Right cardiac atrium (tissue), 5 donors: ENCODE data around the gene PPP1R9A. TPM values are rescaled to one million over a fixed set of nuclear protein-coding genes. Genes with fewer than 3 reads are reported as not detected.
A peak's percentile ranks its signal among the peaks of the same experiment; 100 is the strongest.
"Not testable (repeated sequence)": the region's sequence is repeated elsewhere in the genome, so short reads cannot be mapped to it uniquely, and the experiment has no call there.

Experiments used
- ATAC-seq, 2 donors: fragments of 200-7000 bp; cut with Tn5 transposase; one replicate each; pipeline versions ENCODE4 v1.8.0 to v1.9.1; 2020; ENCODE audit warnings: moderate library complexity in 2 of 2, mild to moderate bottlenecking in 1 of 2
- DNase-seq, 3 donors: peaks; one replicate each; pipeline ENCODE4 v3.0.0-alpha.2; 2020
- H3K27ac ChIP-seq: one replicate; pipeline ENCODE4 v1.5.1; 2013; ENCODE audit warnings: mild to moderate bottlenecking, low read length, control low read depth, moderate library complexity
- H3K27me3 ChIP-seq: one replicate; pipeline ENCODE4 v1.6.1; 2013; ENCODE audit not compliant: control insufficient read depth, insufficient read depth
- H3K4me1 ChIP-seq: one replicate; pipeline ENCODE4 v1.6.1; 2013; ENCODE audit warnings: low read length; ENCODE audit not compliant: control insufficient read depth, insufficient read depth
- H3K4me3 ChIP-seq: one replicate; pipeline ENCODE4 v1.5.1; 2013; ENCODE audit warnings: low read length, control low read depth
- H3K9me3 ChIP-seq: one replicate; pipeline ENCODE4 v1.6.1; 2013; ENCODE audit warnings: low read length; ENCODE audit not compliant: control insufficient read depth
- WGBS: extraction: QIAGEN DNeasy Blood & Tissue Kit; methylation state at CpG from one replicate; pipeline ENCODE4 v1.1.7; 2013; 5-methylcytosine and 5-hydroxymethylcytosine counted together
- intact Hi-C, 4 donors: fragments of 100-400 bp; cut with DNase I; formaldehyde crosslinking; loops; one replicate each; pipeline versions ENCODE4 v1.11.0 to v1.14.0; 2022 to 2023
- polyA plus RNA-seq: library from polyadenylated mRNA; stranded (reverse); fragments of 200-250 nt; gene quantifications from one replicate; pipeline ENCODE4 v1.2.3, GENCODE V29; 2013
- total RNA-seq, 4 donors: library from RNA; stranded (reverse); fragmentation: NEBNext Ultra II Directional; extraction: Animal tissue kit (Norgen Biotek cat#: 25700); gene quantifications; one replicate each; pipeline ENCODE4 v1.2.1, GENCODE V29; 2021
- donor health status: healthy with polysubstance abuse.
- donor health status: DM: no; HTN: yes; CAD: no.
- donor health status: DM: no; HTN: no; CAD: no.
- donor health status: DM: no; HTN: yes; CAD: no; lungs with severe emphysema.
- donor health status: DM: yes; HTN: yes; CAD: no.

PPP1R9A gene
- total and polyA plus RNA-seq, 5 donors, result 3.7 to 37.3 (median 28.5) TPM

DNA sequence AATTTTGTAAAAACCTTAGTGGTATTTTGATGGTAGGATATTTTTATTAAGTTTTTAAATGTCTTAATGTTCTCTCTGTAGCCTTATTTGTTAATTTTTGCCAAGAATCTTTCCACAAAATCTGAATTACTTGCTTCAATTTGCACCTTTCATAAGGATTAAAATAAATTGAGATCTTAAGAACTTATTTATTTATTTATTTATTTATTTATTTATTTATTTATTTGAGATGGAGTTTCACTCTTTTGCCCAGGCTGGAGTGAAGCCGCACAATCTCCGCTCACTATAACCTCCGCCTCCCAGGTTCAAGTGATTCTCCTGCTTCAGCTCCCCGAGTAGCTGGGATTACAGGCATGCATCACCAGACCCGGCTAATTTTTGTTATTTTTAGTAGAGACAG is 98.6 kb downstream of the PPP1R9A start:
- no peak overlapping the region for H3K27ac ChIP-seq
- H3K4me1 ChIP-seq, result no peaks in the 10 kb centered on the region
- H3K4me3 ChIP-seq, result no peak overlapping the region
- DNase-seq (no peak), ATAC-seq (no peak)
- no peaks in the 10 kb centered on the region for H3K9me3 ChIP-seq
- 96% methylated on average over 5 of the region's 5 CpGs for WGBS
- no peaks in the 10 kb centered on the region for H3K27me3 ChIP-seq
- intact Hi-C loops, result no loop called here

DNA sequence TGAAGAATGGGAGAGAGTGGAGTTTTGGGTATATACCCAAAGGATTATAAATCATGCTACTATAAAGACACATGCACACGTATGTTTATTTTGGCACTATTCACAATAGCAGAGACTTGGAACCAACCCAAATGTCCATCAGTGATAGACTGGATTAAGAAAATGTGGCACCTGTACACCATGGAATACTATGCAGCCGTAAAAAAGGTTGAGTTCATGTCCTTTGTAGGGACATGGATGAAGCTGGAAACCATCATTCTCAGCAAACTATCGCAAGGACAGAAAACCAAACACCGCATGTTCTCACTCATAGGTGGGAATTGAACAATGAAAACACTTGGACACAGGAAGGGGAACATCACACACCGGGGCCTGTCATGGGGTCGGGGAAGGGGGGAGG is 101.4 kb downstream of the PPP1R9A start:
- peak in 1 of 3 donors; percentile 10 for DNase-seq
- WGBS, result 94% methylated on average over 6 of the region's 6 CpGs
- H3K27me3 ChIP-seq, H3K9me3 ChIP-seq, H3K27ac ChIP-seq, intact Hi-C loops, H3K4me3 ChIP-seq, ATAC-seq, H3K4me1 ChIP-seq: not testable (repeated sequence)

DNA sequence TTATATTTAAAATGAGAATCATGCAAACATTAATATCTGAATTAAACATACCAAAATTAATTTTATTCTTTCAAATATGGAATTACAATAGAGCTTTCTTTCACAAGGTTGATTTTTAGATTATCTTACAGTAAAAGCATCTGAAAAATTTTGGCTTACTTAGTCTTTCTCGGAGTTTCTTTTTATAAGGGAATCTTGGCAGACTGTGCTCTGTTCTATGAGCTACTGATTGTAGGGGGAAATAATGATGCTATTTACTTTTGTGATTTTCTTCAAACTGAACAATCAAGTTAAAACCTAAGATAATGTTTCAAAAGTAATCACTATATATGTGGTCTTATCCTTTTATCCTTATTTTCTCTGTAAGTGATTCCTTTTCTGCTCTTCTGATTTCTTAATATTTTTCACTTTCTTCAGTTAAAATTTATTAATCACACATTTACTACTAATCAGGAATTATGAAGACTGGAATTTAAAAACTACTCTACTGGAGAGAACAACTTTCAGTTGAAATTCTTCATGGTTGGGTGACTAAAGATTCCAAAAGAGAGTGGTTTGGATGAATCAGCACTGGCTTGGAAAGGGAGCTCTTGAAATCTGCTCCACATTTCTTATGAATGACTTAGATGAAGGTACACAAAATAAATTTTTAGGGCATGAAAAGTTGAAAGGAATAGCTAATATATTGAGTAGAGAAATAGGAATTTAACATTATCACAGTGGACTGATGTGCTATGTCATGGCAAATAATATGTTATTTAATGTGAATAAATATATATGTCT is 103.9 kb downstream of the PPP1R9A start:
- intact Hi-C loops, result no loop called here

DNA sequence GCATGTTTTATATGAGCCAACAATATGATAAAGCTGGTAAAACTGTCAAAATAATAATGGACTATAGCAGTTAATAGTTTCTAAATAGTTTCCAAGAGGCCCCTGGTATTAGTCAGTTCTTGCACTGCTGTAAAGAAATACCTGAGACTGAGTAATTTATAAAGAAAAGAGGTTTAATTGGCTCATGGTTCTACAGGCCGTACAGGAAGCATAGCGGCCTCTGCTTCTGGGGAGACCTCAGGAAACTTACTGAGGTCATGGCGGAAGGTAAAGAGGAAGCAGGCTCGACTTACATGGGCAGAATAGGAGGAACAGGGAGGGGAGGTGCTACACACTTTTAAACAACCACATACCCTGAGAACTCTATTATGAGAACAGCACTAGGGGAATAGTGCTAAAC is 104.6 kb downstream of the PPP1R9A start:
- Histone ChIP-seq H3K4me3 (no peak overlapping the region), H3K9me3 (no peaks in the 10 kb centered on the region), H3K27ac (no peak overlapping the region), H3K4me1 (no peaks in the 10 kb centered on the region), H3K27me3 (no peaks in the 10 kb centered on the region)
- ATAC-seq (no peak), DNase-seq (no peak)
- 69% methylated on average over 4 of the region's 4 CpGs for WGBS
- intact Hi-C loops, result no loop called here

More for the DNA sequence above, 103.9 kb downstream of the PPP1R9A start:
- no peaks in the 10 kb centered on the region for H3K9me3 ChIP-seq
- H3K27me3 ChIP-seq, result no peaks in the 10 kb centered on the region
- WGBS, result 35% methylated on average over 1 of the region's 1 CpG
- no peak overlapping the region for H3K4me3 ChIP-seq
- no peaks in the 10 kb centered on the region for H3K4me1 ChIP-seq
- no peak for DNase-seq
- no peak for ATAC-seq
- no peak overlapping the region for H3K27ac ChIP-seq

DNA sequence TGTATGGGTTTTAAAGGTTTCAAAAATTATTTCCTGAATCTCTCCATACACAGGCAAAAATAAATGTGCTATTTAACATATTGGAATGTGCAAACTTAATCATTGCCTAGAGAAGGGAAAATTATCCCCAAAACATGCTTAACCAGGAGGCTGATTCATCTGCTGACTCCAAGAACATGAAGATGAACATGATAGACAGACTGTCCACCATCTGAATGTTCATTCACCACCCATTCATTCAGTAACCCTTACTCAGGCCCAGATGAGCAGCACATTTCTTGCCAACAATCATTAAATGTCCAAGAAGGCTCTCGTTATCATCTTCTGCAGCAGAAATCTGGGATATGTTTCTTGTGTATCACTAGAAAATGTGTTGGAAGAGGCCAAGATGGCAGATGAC is 110.6 kb downstream of the PPP1R9A start:
- WGBS, result 61% methylated on average over 1 of the region's 1 CpG
- no peak overlapping the region for H3K27ac ChIP-seq
- ATAC-seq (no peak), DNase-seq (no peak)
- H3K27me3 ChIP-seq, result no peaks in the 10 kb centered on the region
- H3K4me1 ChIP-seq, result no peaks in the 10 kb centered on the region
- intact Hi-C loops, result no loop called here
- no peaks in the 10 kb centered on the region for H3K9me3 ChIP-seq
- H3K4me3 ChIP-seq, result no peak overlapping the region

DNA sequence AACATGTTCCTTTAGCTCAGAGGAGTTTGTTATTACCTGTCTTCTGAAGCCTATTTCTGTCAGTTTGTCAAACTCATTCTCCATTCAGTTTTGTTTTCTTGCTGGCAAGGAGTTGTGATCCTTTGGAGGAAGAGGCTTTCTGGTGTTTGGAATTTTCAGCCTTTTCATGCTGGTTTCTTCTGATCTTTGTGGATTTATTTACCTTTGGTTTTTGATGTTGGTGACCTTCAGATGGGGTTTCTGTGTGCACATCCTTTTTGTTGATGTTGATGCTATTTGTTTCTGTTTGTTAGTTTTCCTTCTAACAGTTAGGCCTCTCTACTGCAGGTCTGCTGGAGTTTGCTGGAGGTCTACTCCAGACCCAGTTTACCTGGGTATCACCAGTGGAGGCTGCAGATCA is 118.6 kb downstream of the PPP1R9A start:
- no peak overlapping the region for H3K4me3 ChIP-seq
- DNase-seq, result no peak
- no peaks in the 10 kb centered on the region for H3K4me1 ChIP-seq
- intact Hi-C loops, result no loop called here
- no peaks in the 10 kb centered on the region for H3K27me3 ChIP-seq
- H3K27ac ChIP-seq, result no peak overlapping the region
- H3K9me3 ChIP-seq, result no peaks in the 10 kb centered on the region
- ATAC-seq, result no peak

DNA sequence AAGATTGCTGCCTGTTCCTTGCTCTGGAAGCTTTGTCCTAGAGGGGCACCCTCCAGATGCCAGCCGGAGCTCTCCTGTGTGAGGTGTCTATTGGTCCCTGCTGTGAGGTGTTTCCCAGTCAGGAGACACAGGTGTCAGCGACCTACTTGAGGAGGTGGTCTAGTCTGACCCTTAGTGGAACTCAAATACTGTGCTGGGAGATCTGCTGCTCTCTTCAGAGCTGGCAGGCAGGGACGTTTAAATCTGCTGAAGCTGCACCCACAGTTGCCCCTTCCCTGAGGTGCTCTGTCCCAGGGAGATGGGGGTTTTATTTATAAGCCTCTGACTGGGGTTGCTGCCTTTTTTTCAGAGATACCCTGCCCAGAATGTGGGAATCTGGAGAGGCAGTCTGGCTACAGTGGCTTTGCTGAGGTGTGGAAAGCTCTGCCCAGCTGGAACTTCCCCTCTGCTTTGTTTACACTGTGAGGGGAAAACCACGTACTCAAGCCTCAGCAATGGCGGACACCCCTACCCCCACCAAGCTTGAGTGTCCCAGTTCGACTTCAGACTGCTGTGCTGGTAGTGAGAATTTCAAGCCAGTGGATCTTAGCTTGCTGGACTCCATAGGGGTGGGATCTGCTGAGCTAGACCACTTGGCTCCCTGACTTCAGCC is 119.2 kb downstream of the PPP1R9A start:
- H3K27me3 ChIP-seq, result no peaks in the 10 kb centered on the region
- WGBS, result 75% methylated on average over 6 of the region's 6 CpGs
- DNase-seq, result peak in 1 of 3 donors; percentile 26
- no peak overlapping the region for H3K4me3 ChIP-seq
- H3K9me3 ChIP-seq, result no peaks in the 10 kb centered on the region
- no peaks in the 10 kb centered on the region for H3K4me1 ChIP-seq
- no peak for ATAC-seq
- no peak overlapping the region for H3K27ac ChIP-seq
- intact Hi-C loops, result no loop called here

DNA sequence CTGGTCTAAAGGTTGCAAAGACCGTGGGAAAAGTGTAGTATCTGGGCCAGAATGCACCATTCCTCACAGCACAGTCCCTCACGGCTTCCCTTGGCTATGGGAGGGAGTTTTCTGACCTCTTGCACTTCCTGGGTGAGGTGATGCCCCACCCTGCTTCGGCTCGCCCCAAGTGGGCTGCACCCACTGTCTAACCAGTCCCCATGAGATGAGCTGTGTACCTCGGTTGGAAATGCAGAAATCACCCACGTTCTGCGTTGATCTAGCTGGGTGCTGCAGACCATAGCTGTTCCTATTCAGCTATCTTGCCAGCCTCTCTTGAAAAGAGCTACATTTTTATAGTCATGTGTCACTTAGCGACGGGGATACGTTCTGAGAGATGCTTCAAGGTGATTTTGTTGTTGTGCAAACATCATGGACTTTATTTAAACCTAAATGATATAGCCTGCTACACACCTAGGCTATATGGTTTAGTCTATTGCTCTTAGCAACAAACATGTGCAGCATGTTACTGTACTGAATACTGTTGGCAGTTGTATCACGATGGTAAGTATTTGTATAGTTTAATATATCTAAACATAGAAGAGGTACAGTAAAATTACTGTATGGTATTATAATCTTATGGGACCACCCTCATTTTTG is 120.0 kb downstream of the PPP1R9A start:
- Histone ChIP-seq H3K9me3 (no peaks in the 10 kb centered on the region), H3K27ac (no peak overlapping the region), H3K4me3 (no peak overlapping the region), H3K27me3 (no peaks in the 10 kb centered on the region), H3K4me1 (no peaks in the 10 kb centered on the region)
- intact Hi-C loops, result no loop called here
- DNase-seq (no peak), ATAC-seq (no peak)
- 83% methylated on average over 11 of the region's 11 CpGs for WGBS

DNA sequence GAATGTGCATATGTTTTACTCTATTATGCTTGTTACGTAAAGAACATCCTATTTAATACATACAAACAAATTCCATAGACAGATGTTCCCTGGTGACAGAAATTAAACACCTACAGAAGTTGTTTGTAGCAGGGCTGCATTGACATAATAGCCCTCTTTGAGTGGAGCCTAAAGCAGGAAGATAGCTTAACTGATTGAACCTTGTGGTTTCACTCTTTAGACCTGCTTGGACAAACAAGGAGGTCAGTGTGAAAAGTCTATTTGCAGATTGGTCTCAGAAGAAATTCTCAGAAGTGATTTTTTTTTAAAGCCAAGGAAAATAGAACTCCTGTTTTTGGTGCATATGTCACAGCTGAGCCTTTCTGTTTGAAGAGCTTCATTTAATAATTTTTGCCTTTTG is 121.3 kb downstream of the PPP1R9A start:
- 92% methylated on average over 1 of the region's 1 CpG for WGBS

DNA sequence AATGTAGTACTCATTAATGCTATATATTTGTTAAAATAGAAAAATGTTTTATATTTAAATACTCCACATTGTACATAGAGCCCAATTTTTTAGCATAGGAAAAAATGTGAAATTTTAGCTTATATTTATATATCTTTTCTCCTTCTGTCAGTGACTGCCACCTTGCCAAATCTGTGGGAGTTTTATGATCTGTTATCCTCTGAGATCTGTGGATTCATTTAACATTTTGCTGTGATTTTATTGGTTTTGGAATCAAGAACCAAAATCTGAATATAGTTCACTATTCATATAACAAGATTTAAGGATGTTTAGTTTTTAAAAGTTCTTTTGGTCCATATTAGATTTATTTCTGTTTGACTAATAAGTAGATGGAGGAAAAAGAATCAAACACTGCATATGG is 127.9 kb downstream of the PPP1R9A start:
- no peak for ATAC-seq
- Histone ChIP-seq H3K4me3 (no peak overlapping the region), H3K4me1 (peaks cover 1% of the 10 kb centered on the region), H3K9me3 (no peaks in the 10 kb centered on the region), H3K27me3 (no peaks in the 10 kb centered on the region), H3K27ac (no peak overlapping the region)
- no peak for DNase-seq
- intact Hi-C loops, result no loop called here

More for the DNA sequence above, 121.3 kb downstream of the PPP1R9A start:
- no peak for DNase-seq
- Histone ChIP-seq H3K9me3 (no peaks in the 10 kb centered on the region), H3K4me3 (no peak overlapping the region), H3K4me1 (no peaks in the 10 kb centered on the region), H3K27me3 (no peaks in the 10 kb centered on the region), H3K27ac (no peak overlapping the region)
- intact Hi-C loops, result no loop called here
- ATAC-seq, result no peak

DNA sequence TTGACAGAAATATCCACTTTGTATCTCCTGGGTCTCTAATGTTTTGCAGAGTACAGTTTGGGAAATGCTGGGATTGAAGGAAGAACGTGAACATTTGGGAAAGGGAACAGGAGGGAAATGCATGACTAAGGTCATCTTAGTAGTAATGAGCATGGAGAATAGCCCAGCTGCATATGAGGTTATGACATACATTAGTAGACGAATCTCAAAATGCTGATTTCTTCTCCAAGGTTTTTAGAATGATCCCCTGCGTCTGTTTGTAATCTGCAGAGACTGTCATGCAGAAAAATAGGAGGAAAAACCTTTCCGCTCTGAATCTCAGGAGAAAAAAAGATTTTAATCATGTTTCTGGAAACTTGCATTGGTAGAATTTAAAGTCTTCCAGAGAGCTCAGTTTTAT is 133.6 kb downstream of the PPP1R9A start:
- H3K4me1 ChIP-seq, result peaks cover 1% of the 10 kb centered on the region
- H3K4me3 ChIP-seq, result no peak overlapping the region
- intact Hi-C loops, result no loop called here
- ATAC-seq, result no peak
- no peak for DNase-seq
- no peaks in the 10 kb centered on the region for H3K27me3 ChIP-seq
- H3K9me3 ChIP-seq, result no peaks in the 10 kb centered on the region
- 70% methylated on average over 4 of the region's 4 CpGs for WGBS
- H3K27ac ChIP-seq, result no peak overlapping the region
